ENCODE results near the gene LCLAT1. TPM values are rescaled to one million over a fixed set of nuclear protein-coding genes. Genes with fewer than 3 reads are reported as not detected.

LCLAT1 gene
- total RNA-seq, 1 donor from 2014 or later: 16.0 TPM

DNA sequence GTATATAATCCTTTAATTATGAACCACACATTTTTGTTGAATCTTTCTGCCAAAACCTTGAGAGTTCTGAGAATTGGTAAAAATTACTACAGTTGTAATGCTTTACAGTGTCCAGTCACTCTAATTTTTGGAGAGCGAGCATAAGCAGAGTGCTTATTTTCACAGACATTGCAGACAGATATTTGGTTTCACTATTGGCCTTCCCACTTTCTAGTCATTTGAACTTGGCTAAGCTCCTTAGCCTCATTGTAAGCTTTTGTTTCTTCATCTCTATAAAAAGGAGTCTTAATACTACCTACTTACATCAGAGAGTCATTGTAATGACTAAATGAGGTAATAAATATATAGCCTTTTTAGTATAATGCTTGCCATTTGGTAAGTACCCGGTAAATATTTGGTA lies 80.4 kb downstream of the LCLAT1 start:
- DNase-seq: no peak
- TF ChIP-seq, protein P1, sequence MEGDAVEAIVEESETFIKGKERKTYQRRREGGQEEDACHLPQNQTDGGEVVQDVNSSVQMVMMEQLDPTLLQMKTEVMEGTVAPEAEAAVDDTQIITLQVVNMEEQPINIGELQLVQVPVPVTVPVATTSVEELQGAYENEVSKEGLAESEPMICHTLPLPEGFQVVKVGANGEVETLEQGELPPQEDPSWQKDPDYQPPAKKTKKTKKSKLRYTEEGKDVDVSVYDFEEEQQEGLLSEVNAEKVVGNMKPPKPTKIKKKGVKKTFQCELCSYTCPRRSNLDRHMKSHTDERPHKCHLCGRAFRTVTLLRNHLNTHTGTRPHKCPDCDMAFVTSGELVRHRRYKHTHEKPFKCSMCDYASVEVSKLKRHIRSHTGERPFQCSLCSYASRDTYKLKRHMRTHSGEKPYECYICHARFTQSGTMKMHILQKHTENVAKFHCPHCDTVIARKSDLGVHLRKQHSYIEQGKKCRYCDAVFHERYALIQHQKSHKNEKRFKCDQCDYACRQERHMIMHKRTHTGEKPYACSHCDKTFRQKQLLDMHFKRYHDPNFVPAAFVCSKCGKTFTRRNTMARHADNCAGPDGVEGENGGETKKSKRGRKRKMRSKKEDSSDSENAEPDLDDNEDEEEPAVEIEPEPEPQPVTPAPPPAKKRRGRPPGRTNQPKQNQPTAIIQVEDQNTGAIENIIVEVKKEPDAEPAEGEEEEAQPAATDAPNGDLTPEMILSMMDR (IDR thresholded peaks at IDR 0.05; ENCODE audit: partially characterized antibody, unreplicated experiment): no peak
- no peaks in the 10 kb centered on the region for H3K4me1 Mint-ChIP-seq (ENCODE audit: low read depth, unreplicated experiment)
- no peaks in the 10 kb centered on the region for H3K27me3 Mint-ChIP-seq (ENCODE audit: unreplicated experiment)
- H3K4me3 Mint-ChIP-seq (ENCODE audit: unreplicated experiment): no peak overlapping the region
- no peaks in the 10 kb centered on the region for H3K36me3 Mint-ChIP-seq (ENCODE audit: unreplicated experiment)
- no peak overlapping the region for H3K27ac Mint-ChIP-seq (ENCODE audit: unreplicated experiment)
- no peaks in the 10 kb centered on the region for H3K9me3 Mint-ChIP-seq (ENCODE audit: unreplicated experiment)

DNA sequence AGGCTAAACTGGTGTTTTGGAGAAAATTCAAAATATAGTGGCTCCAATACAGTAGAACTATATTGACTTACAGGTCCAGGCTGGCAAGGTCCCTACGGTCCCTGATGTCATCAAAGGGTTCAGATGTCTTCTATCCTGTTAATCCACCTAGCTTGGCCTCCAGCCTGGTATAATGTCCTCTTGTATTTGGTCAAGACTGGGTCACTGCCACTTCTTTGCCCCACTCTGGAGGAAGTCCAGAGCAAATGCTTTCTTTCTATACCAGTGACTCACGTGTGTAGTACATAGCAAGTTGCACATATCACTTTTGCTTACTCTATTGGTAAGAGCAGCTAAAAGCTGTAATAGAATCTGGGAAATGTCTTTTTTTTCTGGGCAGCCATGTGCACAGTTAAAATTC lies 80.8 kb downstream of the LCLAT1 start:
- Mint-ChIP-seq H3K27ac (ENCODE audit: unreplicated experiment) (no peak overlapping the region), H3K27me3 (ENCODE audit: unreplicated experiment) (no peaks in the 10 kb centered on the region), H3K36me3 (ENCODE audit: unreplicated experiment) (no peaks in the 10 kb centered on the region), H3K4me1 (ENCODE audit: low read depth, unreplicated experiment) (no peaks in the 10 kb centered on the region), H3K4me3 (ENCODE audit: unreplicated experiment) (no peak overlapping the region), H3K9me3 (ENCODE audit: unreplicated experiment) (no peaks in the 10 kb centered on the region)
- no peak for DNase-seq
- TF ChIP-seq, protein P1 (IDR thresholded peaks at IDR 0.05; ENCODE audit: partially characterized antibody, unreplicated experiment): no peak

DNA sequence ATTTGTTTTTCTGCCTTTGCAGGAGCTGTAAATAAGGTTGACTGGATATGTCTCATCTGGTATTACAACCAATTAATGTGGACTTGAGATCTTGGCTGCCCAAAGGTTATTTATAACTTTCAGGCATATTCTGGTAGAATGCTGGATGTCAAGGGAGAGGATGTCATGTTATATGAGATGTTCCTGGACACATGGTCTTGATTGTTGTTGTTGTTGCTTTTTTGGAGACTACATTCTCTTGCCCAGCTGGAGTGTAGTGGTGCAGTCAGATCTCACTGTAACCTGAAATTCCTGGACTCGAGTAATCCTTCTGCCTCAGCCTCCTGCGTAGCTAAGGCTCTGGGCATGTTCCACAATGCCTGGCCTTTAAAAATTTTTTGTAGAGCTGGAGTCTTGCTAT lies 83.3 kb downstream of the LCLAT1 start:
- H3K4me1 Mint-ChIP-seq (ENCODE audit: low read depth, unreplicated experiment): no peaks in the 10 kb centered on the region
- peaks cover 5% of the 10 kb centered on the region for H3K36me3 Mint-ChIP-seq (ENCODE audit: unreplicated experiment)
- H3K27me3 Mint-ChIP-seq (ENCODE audit: unreplicated experiment): no peaks in the 10 kb centered on the region
- TF ChIP-seq, protein P1 (IDR thresholded peaks at IDR 0.05; ENCODE audit: partially characterized antibody, unreplicated experiment): no peak
- no peaks in the 10 kb centered on the region for H3K9me3 Mint-ChIP-seq (ENCODE audit: unreplicated experiment)
- H3K27ac Mint-ChIP-seq (ENCODE audit: unreplicated experiment): no peak overlapping the region
- DNase-seq: no peak
- H3K4me3 Mint-ChIP-seq (ENCODE audit: unreplicated experiment): no peak overlapping the region

DNA sequence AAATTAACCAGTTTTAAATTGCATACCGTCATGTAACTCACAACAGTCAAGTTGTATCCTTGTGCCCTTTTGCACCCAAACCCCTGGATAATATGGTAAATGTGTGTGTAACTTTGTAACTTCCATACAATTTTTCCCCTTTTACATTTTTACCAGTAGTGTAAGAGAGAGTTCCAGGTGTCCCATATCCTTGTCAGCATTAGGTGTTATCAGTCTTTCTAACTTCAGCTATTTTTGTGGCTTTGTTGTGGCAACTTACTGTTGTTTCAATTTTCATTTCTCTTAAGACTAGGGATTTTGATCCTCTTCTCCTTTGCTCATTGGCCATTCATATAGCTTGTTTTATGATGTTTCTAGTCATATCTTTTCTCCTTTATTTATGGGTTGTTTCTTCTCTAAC lies 94.6 kb downstream of the LCLAT1 start:
- DNase-seq: no peak
- TF ChIP-seq, protein P1 (IDR thresholded peaks at IDR 0.05; ENCODE audit: partially characterized antibody, unreplicated experiment): no peak
- no peaks in the 10 kb centered on the region for H3K27me3 Mint-ChIP-seq (ENCODE audit: unreplicated experiment)
- H3K27ac Mint-ChIP-seq (ENCODE audit: unreplicated experiment): no peak overlapping the region
- no peaks in the 10 kb centered on the region for H3K4me1 Mint-ChIP-seq (ENCODE audit: low read depth, unreplicated experiment)
- H3K36me3 Mint-ChIP-seq (ENCODE audit: unreplicated experiment): peaks cover 10% of the 10 kb centered on the region
- H3K9me3 Mint-ChIP-seq (ENCODE audit: unreplicated experiment): peaks cover 2% of the 10 kb centered on the region
- no peak overlapping the region for H3K4me3 Mint-ChIP-seq (ENCODE audit: unreplicated experiment)

DNA sequence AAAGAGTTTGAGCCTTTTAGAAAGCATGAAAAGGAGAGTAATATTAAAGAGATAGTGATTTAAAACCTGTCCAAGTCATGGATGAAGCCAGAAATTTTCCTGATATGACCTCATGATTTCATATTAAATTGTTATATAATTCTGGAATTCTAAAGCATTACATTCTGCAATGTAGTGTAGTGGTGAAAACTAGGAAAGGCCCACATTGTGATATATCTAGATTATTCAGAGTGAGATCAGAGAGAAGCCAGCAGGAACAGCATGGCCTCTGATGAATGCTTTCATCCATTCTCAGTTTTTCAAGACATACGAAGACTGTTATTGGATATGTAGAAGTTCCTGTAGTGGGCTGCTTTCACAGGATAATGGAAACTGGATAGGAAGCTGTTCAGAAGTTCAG lies 98.8 kb downstream of the LCLAT1 start:
- DNase-seq: no peak
- H3K27me3 Mint-ChIP-seq (ENCODE audit: unreplicated experiment): no peaks in the 10 kb centered on the region
- no peaks in the 10 kb centered on the region for H3K36me3 Mint-ChIP-seq (ENCODE audit: unreplicated experiment)
- no peak overlapping the region for H3K4me3 Mint-ChIP-seq (ENCODE audit: unreplicated experiment)
- H3K9me3 Mint-ChIP-seq (ENCODE audit: unreplicated experiment): no peaks in the 10 kb centered on the region
- no peaks in the 10 kb centered on the region for H3K4me1 Mint-ChIP-seq (ENCODE audit: low read depth, unreplicated experiment)
- TF ChIP-seq, protein P1 (IDR thresholded peaks at IDR 0.05; ENCODE audit: partially characterized antibody, unreplicated experiment): no peak
- no peak overlapping the region for H3K27ac Mint-ChIP-seq (ENCODE audit: unreplicated experiment)
